HEK293T (cell line): ENCODE results near the gene SLC3A2.

Experiments
- ARNT ChIP-seq: fragments of 450-650 bp; IDR thresholded peaks from 2 replicates; pipeline ENCODE4 v1.6.1; 2017; ENCODE audit warnings: mild to moderate bottlenecking
- BHLHE40 ChIP-seq: fragments of 450-650 bp; IDR thresholded peaks from 2 replicates; pipeline ENCODE4 v1.6.1; 2016; ENCODE audit warnings: mild to moderate bottlenecking, moderate library complexity, borderline replicate concordance
- ELF4 ChIP-seq: fragments of 450-650 bp; IDR thresholded peaks from 2 replicates; pipeline ENCODE4 v1.6.1; 2017; ENCODE audit warnings: antibody characterized with exemption
- FOXA1 ChIP-seq: fragments of 450-650 bp; IDR thresholded peaks from 2 replicates; pipeline ENCODE4 v1.6.1; 2016; ENCODE audit warnings: mild to moderate bottlenecking
- FOXM1 ChIP-seq: fragments of 450-650 bp; IDR thresholded peaks from 2 replicates; pipeline ENCODE4 v1.6.1; 2017; ENCODE audit warnings: mild to moderate bottlenecking, borderline replicate concordance
- HDGF ChIP-seq: fragments of 450-650 bp; IDR thresholded peaks from 2 replicates; pipeline ENCODE4 v1.6.1; 2017; ENCODE audit warnings: antibody characterized with exemption, borderline replicate concordance
- L3MBTL2 ChIP-seq: fragments of 450-650 bp; conservative IDR thresholded peaks from 2 replicates; pipeline ENCODE4 v1.6.1; 2016; ENCODE audit warnings: mild to moderate bottlenecking
- LEF1 ChIP-seq: fragments of 450-650 bp; IDR thresholded peaks from 2 replicates; pipeline ENCODE4 v1.6.1; 2017; ENCODE audit warnings: mild to moderate bottlenecking, borderline replicate concordance
- NFRKB ChIP-seq: fragments of 450-650 bp; IDR thresholded peaks from 2 replicates; pipeline ENCODE4 v1.6.1; 2016; ENCODE audit warnings: mild to moderate bottlenecking, moderate library complexity
- SP1 ChIP-seq: fragments of 450-650 bp; IDR thresholded peaks from 2 replicates; pipeline ENCODE4 v1.6.1; 2017
- SUZ12 ChIP-seq: fragments of 450-650 bp; IDR thresholded peaks from 2 replicates; pipeline ENCODE4 v1.6.1; 2016; ENCODE audit warnings: mild to moderate bottlenecking
- TARDBP ChIP-seq: fragments of 450-650 bp; IDR thresholded peaks from 2 replicates; pipeline ENCODE4 v1.6.1; 2016
- ZNF384 ChIP-seq: fragments of 450-650 bp; IDR thresholded peaks from 2 replicates; pipeline ENCODE4 v1.6.1; 2016

GRCh38 chr11:62895501-62895900 lies 14.8 kb downstream of the SLC3A2 start:
- TF ChIP-seq HDGF (no peak), NFRKB (no peak), L3MBTL2 (no peak), TARDBP (no peak), FOXA1 (no peak), FOXM1 (no peak), ARNT (no peak), SUZ12 (no peak), SP1 (no peak), BHLHE40 (no peak), ELF4 (no peak), LEF1 (no peak), ZNF384 (no peak)
